ENCODE data around the gene NEURL3.

Gene NEURL3

GRCh38 chr2:96530144-96530430, 24.9 kb upstream of the NEURL3 start:
- no peak overlapping the region for H3K4me3 ChIP-seq (ENCODE audit: low read depth, low read length)
- TF ChIP-seq, protein P1, sequence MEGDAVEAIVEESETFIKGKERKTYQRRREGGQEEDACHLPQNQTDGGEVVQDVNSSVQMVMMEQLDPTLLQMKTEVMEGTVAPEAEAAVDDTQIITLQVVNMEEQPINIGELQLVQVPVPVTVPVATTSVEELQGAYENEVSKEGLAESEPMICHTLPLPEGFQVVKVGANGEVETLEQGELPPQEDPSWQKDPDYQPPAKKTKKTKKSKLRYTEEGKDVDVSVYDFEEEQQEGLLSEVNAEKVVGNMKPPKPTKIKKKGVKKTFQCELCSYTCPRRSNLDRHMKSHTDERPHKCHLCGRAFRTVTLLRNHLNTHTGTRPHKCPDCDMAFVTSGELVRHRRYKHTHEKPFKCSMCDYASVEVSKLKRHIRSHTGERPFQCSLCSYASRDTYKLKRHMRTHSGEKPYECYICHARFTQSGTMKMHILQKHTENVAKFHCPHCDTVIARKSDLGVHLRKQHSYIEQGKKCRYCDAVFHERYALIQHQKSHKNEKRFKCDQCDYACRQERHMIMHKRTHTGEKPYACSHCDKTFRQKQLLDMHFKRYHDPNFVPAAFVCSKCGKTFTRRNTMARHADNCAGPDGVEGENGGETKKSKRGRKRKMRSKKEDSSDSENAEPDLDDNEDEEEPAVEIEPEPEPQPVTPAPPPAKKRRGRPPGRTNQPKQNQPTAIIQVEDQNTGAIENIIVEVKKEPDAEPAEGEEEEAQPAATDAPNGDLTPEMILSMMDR (IDR thresholded peaks at IDR 0.05; ENCODE audit: insufficient read depth, low read depth, low read length, missing control alignments), result no peak
- DNase-seq (ENCODE audit: low read depth), result no peak

- TF ChIP-seq, protein P1 (IDR thresholded peaks at IDR 0.05; ENCODE audit: insufficient read depth, low read depth, low read length, missing control alignments), result no peak
- no peak overlapping the region for H3K4me3 ChIP-seq (ENCODE audit: low read depth, low read length)
- DNase-seq (ENCODE audit: low read depth), result no peak
Measured at GRCh38 chr2:96529376-96530143, 24.4 kb upstream of the NEURL3 start.

- DNase-seq (ENCODE audit: low read depth), result no peak
- no peak overlapping the region for H3K4me3 ChIP-seq (ENCODE audit: low read depth, low read length)
- TF ChIP-seq, protein P1 (IDR thresholded peaks at IDR 0.05; ENCODE audit: insufficient read depth, low read depth, low read length, missing control alignments), result no peak
Measured at GRCh38 chr2:96528700-96529375, 23.7 kb upstream of the NEURL3 start.

GRCh38 chr2:96528006-96528699, 23.0 kb upstream of the NEURL3 start:
- H3K4me3 ChIP-seq (ENCODE audit: low read depth, low read length), result peak overlapping the region; percentile 35
- TF ChIP-seq, protein P1 (IDR thresholded peaks at IDR 0.05; ENCODE audit: insufficient read depth, low read depth, low read length, missing control alignments), result no peak
- DNase-seq (ENCODE audit: low read depth), result peak; percentile 75

DNA sequence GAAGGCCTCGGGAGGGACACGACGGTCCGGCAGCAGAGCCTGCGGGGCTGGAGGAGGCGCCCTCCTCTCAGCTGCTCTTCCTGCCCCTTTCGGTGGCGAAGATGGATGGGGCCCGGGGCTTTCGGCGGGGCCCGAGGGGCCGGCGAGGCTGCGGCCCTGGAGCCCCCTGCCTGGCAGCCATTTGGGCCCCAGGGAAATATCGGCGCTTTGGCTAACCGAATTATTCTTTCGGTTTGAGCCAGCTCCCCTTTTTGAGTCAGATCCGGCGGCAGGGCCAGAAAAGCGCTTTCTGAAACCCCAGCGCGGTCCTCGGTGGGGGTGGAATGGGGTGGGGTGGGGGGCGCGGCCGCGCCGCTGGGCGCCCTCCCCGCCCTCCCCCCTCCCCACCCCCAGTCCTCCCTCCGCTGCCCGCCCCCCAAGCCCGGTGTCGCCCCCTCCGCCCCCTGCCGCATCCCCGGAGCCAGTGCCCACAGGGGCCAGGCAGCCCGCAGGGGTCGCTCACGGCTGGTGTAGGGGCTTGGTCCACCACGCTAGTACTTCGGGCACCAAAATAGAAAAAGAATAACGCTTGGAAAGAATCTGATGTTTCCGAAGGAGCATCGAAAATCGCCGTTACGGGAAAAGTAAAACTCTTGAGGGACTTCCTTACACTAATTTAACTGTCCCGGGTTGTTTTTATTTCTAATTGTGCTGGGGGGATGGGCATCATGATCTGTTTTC, 22.3 kb upstream of the NEURL3 start:
- peak; percentile 90 for DNase-seq (ENCODE audit: low read depth)
- H3K4me3 ChIP-seq (ENCODE audit: low read depth, low read length), result peak overlapping the region; percentile 48
- TF ChIP-seq, protein P1 (IDR thresholded peaks at IDR 0.05; ENCODE audit: insufficient read depth, low read depth, low read length, missing control alignments), result peak; percentile 15

- TF ChIP-seq, protein P1 (IDR thresholded peaks at IDR 0.05; ENCODE audit: insufficient read depth, low read depth, low read length, missing control alignments), result no peak
- H3K4me3 ChIP-seq (ENCODE audit: low read depth, low read length), result peak overlapping the region; percentile 48
- no peak for DNase-seq (ENCODE audit: low read depth)
Measured at GRCh38 chr2:96526615-96527285, 21.6 kb upstream of the NEURL3 start.
